ENCODE measurements around the gene RAB7A. TPM values are rescaled to one million over a fixed set of nuclear protein-coding genes. Genes with fewer than 3 reads are reported as not detected.

RAB7A gene
- total and polyA plus RNA-seq, 2 of the 13 experiments (the other 11 are each of a cell fraction or from before 2014, with no cell fraction given), result 26.5 to 182 TPM

DNA sequence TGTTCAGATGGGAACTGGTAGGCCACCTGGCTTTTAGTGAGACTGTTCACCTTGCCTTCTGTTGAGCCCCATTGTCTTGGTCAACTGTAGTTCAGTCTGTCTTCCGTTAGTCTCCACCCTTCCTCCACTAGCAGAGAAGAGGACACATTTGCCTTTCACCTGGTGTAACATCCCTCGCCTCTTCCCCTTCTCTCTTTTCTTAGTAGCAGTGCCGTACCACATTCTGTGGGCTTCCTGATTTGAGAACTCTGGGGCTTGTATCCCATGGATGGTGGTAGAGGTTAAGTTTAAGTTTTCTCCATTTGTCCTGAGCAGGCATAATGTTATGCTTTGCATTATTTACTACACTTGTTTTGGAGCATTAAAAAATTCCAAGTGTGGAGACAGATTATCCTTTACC lies 49.3 kb downstream of the RAB7A start:
- 100% methylated on average over 3 of the region's 3 CpGs for WGBS (ENCODE audit: low lambda C conversion rate)
- ChIA-PET POLR2A (no interaction called here), CTCF (ENCODE audit: low intra/inter-chr PET ratio, low total read pairs) (no interaction called here)
- DNase-seq (ENCODE audit: low spot score) (no peak), ATAC-seq (no peak), FAIRE-seq (no peak)
- TF ChIP-seq, protein P1, sequence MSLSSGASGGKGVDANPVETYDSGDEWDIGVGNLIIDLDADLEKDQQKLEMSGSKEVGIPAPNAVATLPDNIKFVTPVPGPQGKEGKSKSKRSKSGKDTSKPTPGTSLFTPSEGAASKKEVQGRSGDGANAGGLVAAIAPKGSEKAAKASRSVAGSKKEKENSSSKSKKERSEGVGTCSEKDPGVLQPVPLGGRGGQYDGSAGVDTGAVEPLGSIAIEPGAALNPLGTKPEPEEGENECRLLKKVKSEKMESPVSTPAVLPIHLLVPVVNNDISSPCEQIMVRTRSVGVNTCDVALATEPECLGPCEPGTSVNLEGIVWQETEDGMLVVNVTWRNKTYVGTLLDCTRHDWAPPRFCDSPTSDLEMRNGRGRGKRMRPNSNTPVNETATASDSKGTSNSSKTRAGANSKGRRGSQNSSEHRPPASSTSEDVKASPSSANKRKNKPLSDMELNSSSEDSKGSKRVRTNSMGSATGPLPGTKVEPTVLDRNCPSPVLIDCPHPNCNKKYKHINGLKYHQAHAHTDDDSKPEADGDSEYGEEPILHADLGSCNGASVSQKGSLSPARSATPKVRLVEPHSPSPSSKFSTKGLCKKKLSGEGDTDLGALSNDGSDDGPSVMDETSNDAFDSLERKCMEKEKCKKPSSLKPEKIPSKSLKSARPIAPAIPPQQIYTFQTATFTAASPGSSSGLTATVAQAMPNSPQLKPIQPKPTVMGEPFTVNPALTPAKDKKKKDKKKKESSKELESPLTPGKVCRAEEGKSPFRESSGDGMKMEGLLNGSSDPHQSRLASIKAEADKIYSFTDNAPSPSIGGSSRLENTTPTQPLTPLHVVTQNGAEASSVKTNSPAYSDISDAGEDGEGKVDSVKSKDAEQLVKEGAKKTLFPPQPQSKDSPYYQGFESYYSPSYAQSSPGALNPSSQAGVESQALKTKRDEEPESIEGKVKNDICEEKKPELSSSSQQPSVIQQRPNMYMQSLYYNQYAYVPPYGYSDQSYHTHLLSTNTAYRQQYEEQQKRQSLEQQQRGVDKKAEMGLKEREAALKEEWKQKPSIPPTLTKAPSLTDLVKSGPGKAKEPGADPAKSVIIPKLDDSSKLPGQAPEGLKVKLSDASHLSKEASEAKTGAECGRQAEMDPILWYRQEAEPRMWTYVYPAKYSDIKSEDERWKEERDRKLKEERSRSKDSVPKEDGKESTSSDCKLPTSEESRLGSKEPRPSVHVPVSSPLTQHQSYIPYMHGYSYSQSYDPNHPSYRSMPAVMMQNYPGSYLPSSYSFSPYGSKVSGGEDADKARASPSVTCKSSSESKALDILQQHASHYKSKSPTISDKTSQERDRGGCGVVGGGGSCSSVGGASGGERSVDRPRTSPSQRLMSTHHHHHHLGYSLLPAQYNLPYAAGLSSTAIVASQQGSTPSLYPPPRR (CRISPR knock-in tag; IDR thresholded peaks at IDR 0.05; ENCODE audit: borderline replicate concordance), result no peak
- no peak for TF ChIP-seq ZSCAN22 (CRISPR knock-in tag; IDR thresholded peaks at IDR 0.05)
- TF ChIP-seq ZNF101 (CRISPR knock-in tag; IDR thresholded peaks at IDR 0.05; ENCODE audit: borderline replicate concordance, low read depth), result no peak
- no peak for TF ChIP-seq SYNCRIP (IDR thresholded peaks at IDR 0.05; ENCODE audit: insufficient read depth, low read depth, low read length)
- no peak for TF ChIP-seq ZNF33B (CRISPR knock-in tag; IDR thresholded peaks at IDR 0.05)
- no peak for TF ChIP-seq ZNF512 (CRISPR knock-in tag; IDR thresholded peaks at IDR 0.05)
- TF ChIP-seq RBAK (CRISPR knock-in tag; IDR thresholded peaks at IDR 0.05), result no peak
- no peak for TF ChIP-seq ZNF841 (CRISPR knock-in tag; IDR thresholded peaks at IDR 0.05; ENCODE audit: borderline replicate concordance)
- no peak for TF ChIP-seq CEBPB (IDR thresholded peaks at IDR 0.05; ENCODE audit: borderline replicate concordance, low read depth, low read length)
- no peak for TF ChIP-seq SNRNP70 (IDR thresholded peaks at IDR 0.05; ENCODE audit: low read depth, low read length)
- TF ChIP-seq, protein P2, sequence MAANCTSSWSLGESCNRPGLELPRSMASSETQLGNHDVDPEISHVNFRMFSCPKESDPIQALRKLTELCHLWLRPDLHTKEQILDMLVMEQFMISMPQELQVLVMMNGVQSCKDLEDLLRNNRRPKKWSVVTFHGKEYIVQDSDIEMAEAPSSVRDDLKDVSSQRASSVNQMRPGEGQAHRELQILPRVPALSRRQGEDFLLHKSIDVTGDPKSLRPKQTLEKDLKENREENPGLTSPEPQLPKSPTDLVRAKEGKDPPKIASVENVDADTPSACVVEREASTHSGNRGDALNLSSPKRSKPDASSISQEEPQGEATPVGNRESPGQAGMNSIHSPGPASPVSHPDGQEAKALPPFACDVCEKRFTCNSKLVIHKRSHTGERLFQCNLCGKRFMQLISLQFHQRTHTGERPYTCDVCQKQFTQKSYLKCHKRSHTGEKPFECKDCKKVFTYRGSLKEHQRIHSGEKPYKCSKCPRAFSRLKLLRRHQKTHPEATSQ (CRISPR knock-in tag; IDR thresholded peaks at IDR 0.05; ENCODE audit: borderline replicate concordance), result no peak
- TF ChIP-seq MTF1 (CRISPR knock-in tag; IDR thresholded peaks at IDR 0.05), result no peak
- no peak for TF ChIP-seq ZNF30 (CRISPR knock-in tag; IDR thresholded peaks at IDR 0.05)
- no peak for TF ChIP-seq ELF1 (CRISPR knock-in tag; IDR thresholded peaks at IDR 0.05)
- no peak for TF ChIP-seq RBM22 (optimal IDR thresholded peaks at IDR 0.05; ENCODE audit: low read length)
- TF ChIP-seq MAF1 (CRISPR knock-in tag; IDR thresholded peaks at IDR 0.05; ENCODE audit: borderline replicate concordance), result no peak
- TF ChIP-seq ZFX (CRISPR knock-in tag; IDR thresholded peaks at IDR 0.05; ENCODE audit: low read depth), result no peak
- no peak for TF ChIP-seq PLRG1 (conservative IDR thresholded peaks at IDR 0.05)
- no peak for TF ChIP-seq NFATC3 (CRISPR knock-in tag; IDR thresholded peaks at IDR 0.05)
- BruUV-seq (replicated peaks), result no TSS peak
- Histone ChIP-seq H3K79me2 (ENCODE audit: insufficient read depth, low read length) (peaks cover 79% of the 10 kb centered on the region), H3K9me3 (ENCODE audit: low read length) (no peaks in the 10 kb centered on the region), H3K27me3 (ENCODE audit: control insufficient read depth in 1 of 2, insufficient read depth in 2 of 2, low read length in 2 of 2) (no peaks in the 10 kb centered on the region), H2AFZ (ENCODE audit: low read length) (no peak overlapping the region), H3K4me1 (ENCODE audit: insufficient read depth, low read length) (peaks cover 57% of the 10 kb centered on the region), H3K4me2 (ENCODE audit: low read depth, low read length) (no peak overlapping the region), H3K4me3 (replicated peaks in 1 of 3; ENCODE audit: insufficient read depth in 1 of 3, low read depth in 2 of 3, low read length in 3 of 3) (no peak overlapping the region), H3K36me3 (replicated peaks in 1 of 2; ENCODE audit: control insufficient read depth in 1 of 2, insufficient read depth in 2 of 2, low read length in 2 of 2) (peaks cover 0 to 4% of the 10 kb centered on the region in 2 experiments; a peak in 1 of 5 replicates), H3K27ac (ENCODE audit: extremely low read length, insufficient read depth, low read length) (no peak overlapping the region), H3K9ac (ENCODE audit: insufficient read depth, low read depth, low read length) (no peak overlapping the region), H4K20me1 (ENCODE audit: insufficient read depth, low read length) (peaks cover 50% of the 10 kb centered on the region)
- intact Hi-C loops (cut with micrococcal nuclease; ENCODE audit: unreplicated experiment), result no loop called here
- in situ Hi-C loops (cut with HindIII; ENCODE audit: extremely low pct_ligation_motif_present, low pct_unique_long_range_greater_than_20kb), result no loop called here
